Myocyte (in vitro differentiated cells): ENCODE data around the gene DYNLT3. TPM values are rescaled to one million over a fixed set of nuclear protein-coding genes. Genes with fewer than 3 reads are reported as not detected.

Source experiments
- total RNA-seq: library from RNA; depleted of rRNA; stranded (reverse); fragments of >200 nt; gene quantifications from 2 replicates; pipeline ENCODE4 v1.2.3, GENCODE V29; 2014

The DYNLT3 gene
- total RNA-seq, 1 donor from 2014 or later = 61.2 TPM

Other genes starting within 250 kb of the DYNLT3 start
- gene XK, start 161.8 kb downstream of the DYNLT3 start, total RNA-seq = 0.47 and 0.88 TPM in 2 replicates
- gene CYBB, start 67.5 kb downstream of the DYNLT3 start, total RNA-seq = 0.05 and 0.08 TPM in 2 replicates
- gene SYTL5, start 159.0 kb upstream of the DYNLT3 start, total RNA-seq = 0.16 and 0.26 TPM in 2 replicates